HG03159 (cell line): ENCODE data around the gene CCDC60.

Experiments
- ATAC-seq: cut with Tn5 transposase; IDR thresholded peaks from one replicate; pipeline ENCODE4 v1.9.1; 2021; ENCODE audit warnings: mild to moderate bottlenecking, moderate library complexity; ENCODE audit not compliant: unreplicated experiment

CCDC60 gene, protein sequence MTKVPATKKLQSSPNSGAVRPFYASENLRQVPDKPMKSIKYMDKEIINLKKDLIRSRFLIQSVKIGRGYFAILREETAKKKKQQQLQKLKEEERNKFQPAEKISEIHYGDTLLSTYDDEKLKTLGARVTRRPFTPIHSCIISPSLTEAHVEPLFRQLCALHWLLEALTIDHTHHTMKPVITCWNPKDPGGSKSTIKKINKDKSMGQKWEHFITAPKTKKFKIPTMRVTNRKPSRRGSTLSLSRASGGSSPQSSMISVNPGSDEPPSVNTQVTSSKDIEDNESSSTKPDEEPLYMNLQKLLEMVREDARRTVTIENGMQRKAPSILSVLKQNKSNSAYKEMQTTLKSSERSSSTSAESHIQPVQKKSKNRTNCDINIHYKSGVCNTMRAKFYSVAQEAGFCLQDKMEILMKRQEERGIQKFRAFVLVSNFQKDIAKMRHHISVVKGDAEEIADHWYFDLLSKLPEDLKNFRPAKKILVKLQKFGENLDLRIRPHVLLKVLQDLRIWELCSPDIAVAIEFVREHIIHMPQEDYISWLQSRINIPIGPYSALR

DNA sequence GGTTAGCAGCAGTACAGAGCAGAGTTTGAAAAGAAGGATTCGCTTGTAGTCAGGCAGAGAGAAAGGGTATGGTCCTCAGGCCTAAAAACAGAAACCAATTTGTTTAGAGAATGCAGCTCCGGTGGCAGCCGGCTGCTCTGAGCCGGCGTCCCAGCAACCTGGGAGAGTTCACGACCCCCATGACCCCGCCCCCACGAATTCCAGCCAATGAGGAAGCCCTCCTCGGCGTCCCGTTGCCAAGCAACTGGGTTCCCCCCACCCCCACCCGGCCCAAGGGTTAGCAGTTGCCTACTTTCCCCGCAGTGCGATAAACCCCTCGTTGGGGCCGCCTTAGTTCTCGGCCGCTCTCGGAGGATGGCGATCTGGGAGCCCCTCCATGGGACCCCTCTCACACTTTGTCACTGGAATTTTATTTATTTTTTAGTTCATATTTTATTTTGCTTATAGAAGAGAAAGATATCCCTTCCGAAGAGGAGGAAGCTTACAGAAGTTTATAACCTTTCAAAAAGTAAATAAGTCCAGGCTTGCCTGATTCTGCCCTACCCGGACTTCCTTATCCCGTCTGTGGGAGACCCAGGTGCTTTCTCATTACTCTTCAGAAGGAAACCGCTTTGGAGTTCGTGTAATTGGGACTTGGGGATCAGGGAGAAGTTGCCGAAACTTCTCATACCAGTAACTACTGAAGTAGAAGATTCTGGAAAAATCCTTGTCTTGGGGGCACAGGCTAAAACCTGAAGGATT lies at the start of gene CCDC60:
CCDC60 (plus strand) TSS at position 300 of the 741 bp plus-strand sequence. CDS start 448 bp downstream, outside the sequence.
- ATAC-seq, result no peak

DNA sequence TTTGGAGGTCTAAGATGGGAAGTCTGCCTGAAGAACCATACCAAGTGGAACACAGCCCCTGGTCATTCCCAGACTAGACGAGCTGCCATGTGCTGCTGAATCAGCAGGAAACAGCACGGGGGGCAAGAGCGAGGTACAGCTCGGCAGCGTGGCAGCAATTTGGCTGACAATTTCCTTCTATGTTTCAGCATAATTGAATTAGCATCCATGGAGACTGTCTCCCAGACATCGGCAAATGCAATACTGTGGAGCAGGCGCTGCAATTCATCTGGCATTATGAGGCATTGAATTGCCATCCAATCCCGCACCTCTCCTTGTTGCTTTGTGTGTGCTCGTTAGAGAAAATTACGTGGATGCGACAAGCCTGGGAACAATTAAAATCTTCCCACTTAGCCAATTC lies 46.0 kb upstream of the CCDC60 start:
- no peak for ATAC-seq

DNA sequence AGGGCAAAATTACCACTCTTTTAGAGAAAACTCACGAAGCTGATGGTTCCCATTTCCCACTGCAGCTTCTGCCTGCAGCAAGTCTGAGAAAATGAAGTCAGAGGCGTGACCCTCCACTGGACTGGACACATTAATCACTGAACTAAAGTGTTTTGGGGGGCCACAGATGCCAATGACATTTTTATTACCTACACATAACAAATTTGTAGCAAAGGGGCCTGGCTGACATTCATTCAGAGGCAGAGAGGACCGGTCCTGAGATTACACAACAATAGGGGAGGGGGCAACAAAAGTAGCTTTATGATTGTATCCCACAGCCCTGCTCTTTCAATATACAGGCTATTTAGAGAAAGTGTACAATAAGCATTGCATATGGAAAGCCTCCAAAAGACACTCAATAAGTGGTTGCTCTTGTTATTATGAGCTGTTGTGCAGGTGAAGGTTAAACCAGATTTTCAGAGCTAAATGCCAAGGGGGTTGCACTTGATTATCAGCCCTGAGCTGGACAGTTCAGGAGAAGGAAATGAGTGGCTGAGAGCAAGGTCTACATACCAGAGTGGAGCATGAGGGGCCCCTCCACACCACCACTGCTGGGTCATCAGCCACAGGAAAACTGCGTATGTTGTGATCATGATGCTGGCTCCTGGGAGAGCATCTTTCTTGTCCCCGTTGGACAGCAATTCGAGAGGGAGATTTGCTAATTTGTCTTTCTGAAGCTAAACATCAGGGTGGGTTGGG lies 41.5 kb upstream of the CCDC60 start:
- ATAC-seq, result no peak

DNA sequence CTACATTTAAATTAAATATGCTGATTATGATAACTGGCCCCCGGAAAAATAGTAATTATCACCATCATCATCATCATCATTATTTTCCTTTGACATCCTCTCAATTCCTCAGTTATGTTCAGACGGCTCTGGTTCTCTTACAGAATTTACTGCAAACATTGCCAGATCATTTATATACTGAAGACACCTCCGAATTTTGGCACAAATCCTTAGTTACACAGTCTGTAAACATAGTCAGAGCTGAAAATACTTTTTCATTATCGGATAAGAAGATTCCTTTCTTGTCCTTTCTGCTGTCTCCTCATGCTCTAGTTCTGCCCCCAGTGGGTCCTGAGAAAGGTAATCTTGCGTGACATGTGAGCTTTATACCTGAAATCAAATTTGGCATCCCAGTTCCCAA lies 40.3 kb upstream of the CCDC60 start:
- ATAC-seq, result no peak

DNA sequence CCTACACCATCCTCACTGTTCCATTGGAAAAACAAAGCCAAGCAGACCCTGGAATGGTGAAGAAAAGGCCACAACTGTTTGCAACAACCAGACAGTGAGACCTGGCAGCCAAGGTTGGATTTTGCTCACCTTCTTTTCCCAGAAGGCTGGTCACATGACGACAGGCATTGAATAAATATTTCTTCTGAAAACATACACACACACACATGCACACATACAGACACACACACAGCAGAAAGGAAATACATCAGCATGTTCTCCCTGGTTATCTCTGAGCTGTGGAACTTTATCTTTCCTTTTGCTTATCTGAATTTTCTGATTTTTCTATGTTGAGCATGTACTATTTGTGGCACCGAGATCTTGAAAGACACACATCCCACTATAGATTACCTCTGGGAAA lies 38.0 kb upstream of the CCDC60 start:
- ATAC-seq, result no peak

DNA sequence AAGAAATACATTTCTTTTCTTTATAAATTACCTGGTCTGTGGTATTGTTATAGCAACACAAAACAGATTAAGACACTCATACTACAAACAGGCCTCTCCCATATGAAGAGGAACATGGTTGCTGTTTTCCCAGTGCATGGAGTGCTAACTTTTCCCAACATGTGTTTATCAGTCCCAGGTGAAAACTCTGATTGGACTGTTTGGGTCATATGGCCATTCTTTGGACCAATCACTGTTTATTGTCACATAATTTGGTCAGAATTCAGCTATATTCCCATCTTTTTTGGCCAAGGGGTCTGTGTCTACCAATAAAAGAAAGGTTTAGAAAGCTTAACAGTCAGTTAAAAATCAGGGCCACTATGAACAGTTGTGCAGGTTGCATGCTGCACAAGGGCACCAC lies 35.4 kb upstream of the CCDC60 start:
- ATAC-seq, result no peak

DNA sequence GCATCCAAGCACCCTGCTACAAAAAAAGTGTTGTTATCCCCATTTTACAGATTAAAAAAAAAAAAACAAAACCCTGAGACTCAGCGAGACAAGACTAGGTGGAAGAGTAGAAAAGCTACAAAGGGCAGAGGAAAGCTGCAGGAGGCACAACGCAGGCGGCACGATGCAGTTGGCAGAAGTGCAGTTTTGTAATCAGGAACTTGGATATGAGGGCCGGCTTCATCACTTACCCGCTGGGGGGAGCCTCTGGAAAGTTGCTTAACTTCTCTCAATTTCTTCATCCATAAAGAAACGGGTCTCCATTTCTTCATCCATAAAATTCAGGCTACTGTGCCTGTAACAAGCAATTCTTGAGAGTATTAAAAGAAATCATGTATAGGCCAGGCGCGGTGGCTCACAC lies 33.1 kb upstream of the CCDC60 start:
- no peak for ATAC-seq

DNA sequence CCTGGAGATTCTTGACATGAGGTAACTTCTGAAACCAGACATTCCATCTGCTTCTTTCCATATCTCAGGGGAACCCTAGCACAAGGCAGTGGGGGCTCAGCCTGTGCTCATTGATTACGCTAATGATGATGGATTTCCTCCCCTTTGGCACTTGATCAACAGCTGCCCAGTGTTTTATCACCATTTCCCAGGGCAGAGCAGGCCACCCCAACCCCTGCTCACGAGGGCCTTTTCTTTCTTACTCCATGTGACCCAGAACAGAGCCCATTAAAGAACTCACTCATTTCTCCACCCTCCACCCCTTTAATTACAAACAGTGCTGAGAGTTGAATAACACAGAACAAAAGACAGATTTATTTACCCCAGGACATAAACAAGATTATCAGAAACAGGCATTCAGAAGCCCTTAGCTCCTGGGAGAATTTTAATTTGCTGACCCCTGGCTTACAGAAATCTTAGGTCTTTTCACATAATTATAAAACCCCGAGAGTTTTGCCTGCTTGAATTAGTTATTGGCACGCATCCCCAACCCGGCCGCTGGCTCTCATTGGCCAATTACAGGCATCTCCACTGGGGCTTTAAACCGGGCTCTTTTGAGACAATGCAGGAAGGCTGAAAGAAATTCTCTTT lies 32.0 kb upstream of the CCDC60 start:
- ATAC-seq, result no peak

DNA sequence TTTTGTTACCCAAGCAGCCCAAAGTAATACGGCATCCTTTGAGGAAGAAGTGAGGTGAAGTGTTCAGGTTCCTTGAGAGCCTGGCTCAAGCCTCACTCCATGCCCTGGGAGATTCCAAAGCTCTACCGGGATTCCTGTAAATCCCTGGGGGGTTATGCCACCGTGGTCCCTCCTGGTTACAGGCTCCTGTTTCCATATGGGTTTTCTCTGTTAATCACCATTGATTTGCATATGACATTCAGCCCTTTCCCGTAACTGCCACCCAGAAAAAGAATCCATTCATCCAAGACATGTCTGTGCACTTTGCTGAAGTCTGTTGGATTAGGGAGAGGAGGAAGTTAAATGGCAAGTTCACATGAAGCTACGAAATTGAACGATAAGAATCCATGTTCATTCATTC lies 27.9 kb upstream of the CCDC60 start:
- ATAC-seq, result no peak

DNA sequence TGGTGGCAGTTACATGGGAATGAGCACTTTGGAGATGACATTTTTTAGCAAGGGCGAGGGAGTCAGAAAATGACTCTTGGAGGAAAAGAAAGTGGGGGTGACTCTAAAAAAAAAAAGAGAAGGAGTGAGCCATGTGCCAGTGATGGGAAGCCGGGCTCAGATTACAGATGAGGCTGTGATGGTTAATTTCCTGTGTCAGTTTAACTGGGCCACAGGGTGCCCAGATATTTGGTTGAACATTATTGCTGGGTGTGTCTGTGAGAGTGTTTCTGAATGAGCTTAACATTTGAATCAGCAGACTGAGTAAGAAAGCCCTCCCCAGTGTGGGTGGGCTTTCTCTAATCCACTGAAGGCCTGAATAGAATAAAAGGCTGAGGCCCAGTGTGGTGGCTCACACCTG lies 26.8 kb upstream of the CCDC60 start:
- ATAC-seq, result no peak

DNA sequence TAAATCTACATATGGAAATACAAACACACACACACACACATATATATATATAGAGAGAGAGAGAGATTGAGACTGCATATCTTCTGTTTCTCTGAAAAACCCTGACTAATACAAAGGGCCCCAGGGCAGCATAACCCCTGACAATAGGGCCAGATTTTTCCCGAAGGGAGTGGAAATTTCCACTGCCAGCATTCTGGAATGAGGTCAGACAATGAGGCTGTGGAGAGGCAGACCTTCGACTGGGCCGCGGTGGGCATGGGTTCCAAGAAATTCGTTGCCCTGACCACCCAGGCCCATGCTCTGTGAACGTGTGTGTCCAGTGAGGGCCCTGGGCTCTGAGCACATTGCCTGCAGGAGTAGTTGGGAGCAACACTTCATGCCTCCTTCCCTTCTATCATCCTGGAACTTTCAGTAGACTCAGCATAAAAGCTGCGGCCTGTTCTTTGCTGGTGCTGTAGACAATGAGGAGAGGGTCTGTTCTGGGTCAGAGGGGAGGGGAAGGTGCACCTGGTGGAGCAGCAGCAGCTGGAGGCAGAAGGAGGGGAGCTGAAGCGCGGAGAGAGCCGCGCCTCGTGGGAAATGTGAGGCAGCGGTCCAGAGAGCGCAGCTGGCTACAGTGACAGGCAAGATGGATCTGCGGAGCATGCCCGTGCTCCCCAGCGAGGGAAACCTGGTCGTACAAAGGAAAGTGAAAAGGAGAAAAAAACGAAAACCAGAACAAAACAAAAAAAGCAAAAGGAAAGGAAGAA lies 25.6 kb upstream of the CCDC60 start:
- no peak for ATAC-seq

DNA sequence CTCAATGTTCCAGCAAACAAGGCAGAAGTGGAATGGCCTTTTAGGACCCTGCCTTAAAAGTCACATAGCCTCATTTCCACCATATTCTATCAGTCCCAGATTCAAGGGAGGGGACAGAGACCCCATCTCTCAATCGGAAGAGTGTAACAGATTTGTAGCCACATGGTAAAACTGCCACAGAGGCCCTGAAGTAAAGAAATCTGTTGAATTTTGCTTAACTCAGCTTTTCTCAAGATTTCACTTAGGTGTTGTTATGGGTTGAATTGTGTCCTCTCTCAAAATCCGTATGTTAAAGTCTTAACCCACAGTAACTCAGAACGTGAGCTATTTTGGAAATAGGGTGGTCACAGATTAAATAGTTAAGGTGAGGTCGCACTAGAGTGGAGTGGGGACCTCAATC lies 22.7 kb upstream of the CCDC60 start:
- no peak for ATAC-seq

DNA sequence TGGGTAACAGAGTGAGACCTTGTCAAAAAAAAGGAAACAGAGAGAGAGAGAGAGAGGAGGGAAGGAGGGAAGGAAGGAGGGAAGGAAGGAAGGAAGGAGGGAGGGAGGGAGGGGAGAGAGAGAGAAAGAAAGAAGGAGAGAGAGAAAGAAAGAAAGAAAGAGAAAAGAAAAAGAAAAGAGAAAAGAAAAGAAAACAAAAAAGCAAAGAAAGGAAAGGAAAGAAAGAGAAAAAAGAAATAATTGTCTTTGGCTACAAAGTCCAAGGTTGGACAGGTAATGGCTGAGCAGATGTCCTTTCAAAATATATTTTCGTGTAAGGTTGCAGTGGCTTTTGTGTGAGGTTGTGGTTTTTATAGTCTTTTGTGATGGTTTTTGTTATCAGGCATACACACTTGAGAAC lies 21.6 kb upstream of the CCDC60 start:
- no peak for ATAC-seq

DNA sequence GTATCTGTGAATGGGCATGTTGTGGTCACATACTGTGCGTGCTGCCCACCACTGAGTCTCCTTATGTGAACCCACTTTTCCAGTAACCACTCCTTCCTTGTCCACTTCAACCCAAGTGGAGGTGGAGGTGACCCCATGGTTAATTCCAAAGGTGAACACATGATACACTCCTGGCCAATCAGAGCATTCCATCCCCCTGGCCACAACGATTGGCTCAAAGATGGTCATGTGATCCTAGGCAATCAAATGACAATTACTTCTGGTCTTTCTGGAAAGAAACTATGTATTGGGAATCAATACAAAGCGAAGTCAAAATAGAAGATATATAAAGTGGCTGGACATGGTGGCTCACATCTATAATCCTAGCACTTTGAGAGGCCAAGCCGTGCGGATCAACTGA lies 20.2 kb upstream of the CCDC60 start:
- ATAC-seq, result no peak

DNA sequence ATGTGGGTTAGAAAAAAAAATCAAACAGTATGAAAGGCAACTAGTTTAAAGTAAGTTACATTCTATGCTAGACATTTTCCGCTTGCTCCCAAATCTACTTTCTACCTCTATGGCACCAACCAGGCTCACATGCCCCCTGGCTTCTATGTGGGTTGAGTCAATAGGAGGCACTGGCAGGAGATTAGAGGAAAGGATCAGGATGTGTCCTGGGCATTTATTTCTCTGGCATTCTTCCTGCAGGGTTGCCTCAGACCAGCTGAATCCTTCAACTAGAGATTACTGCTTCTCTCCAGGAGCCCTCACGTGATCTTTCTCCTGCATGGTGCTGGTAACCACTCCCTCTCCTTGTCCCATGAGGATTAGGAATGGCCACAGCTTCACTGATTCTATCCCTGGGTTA lies 14.9 kb upstream of the CCDC60 start:
- no peak for ATAC-seq

DNA sequence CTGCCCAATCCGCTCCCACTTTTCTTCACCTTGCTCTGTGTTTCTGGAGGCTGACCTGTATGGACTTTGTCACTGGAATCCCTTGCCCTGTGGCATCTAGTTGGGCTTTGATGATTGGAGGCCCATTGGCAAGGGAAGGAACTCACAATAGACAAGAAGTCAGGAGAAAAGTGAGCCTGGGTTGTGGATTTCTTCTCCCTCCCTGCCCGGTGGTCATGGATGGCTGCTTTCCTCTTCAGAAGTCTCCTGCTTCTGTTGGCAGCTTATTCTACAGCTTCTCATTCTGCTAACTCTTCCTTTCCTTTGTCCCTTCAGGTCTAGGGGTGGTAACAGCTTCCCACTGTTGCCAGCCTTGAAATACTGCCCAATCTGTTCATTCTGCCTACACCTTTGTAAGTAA lies 13.9 kb upstream of the CCDC60 start:
- ATAC-seq, result no peak

DNA sequence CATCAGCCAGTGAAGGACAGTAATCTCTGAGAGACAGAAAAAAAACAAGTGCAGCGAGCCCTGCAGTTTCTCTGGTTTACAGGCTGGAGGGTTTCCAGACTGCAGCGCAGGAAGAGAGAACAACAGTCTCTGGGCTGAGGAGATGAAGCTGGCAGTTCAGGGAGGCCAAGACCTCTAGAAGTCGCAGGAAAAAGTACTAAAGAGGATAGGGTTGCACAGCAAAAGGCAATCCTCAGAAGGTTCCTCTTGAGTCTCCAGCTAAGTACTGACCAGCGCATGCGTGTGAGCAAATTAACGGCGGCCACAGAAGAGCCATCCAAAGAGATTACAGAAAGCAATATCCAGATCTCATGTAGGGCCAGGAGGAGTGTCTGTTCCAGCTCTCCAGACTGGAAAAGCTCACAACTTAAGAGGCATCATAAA lies 12.2 kb upstream of the CCDC60 start:
- ATAC-seq, result no peak

DNA sequence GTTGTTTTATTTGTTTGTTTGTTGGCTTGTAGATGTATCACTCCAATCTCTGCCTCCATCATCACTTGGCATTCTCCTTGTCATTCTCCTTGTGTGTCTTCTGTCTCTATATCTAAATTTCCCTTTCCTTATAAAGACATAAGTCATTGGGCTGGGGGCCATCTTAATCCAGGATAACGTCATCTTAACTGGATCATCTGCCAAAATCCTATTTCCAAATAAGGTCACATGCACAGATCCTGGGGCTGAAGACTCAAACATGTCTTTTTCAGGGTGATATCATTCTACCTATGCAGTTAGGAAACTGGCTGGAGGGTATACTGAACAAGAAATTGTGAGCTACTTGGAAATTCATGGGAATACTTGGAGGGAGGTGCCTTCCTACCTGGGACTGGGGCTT lies 8.7 kb upstream of the CCDC60 start:
- ATAC-seq, result no peak

DNA sequence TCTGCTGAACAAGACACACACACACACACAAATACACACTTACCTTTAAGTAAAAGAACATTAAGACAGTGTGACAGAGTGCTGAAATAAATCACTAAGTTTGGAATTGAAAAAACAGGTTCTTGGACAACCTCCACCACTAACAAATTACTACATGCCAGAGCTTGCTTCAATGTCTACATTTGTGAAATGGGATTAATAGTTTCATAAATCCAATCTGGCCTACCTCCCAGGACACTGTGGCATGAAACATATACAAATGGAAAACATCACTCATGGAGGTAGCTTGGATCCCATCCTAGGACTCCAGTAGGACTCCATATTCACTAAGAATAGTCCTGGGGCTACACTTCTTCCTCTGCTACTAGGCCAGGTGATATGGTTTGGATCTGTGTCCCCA lies 8.2 kb upstream of the CCDC60 start:
- ATAC-seq, result no peak

DNA sequence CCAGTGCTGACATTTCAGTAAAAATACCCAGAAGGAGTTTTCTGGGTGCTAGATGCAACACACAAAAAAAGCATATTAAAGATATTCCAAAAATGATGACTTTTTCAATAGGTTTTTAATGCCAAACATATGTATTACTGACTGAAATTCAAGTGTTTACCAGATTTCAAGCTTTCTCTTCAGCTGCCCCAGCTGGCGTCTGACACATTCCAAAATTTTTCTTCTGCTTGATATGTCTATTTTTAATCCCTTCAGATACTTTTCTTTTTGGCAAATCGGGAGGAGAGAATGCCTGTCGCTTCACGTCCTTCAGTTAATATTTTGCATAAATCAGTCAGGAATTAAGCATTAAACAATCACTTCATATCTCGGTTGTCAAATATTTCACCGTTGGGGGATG lies 7.1 kb upstream of the CCDC60 start:
- no peak for ATAC-seq
